GM23248 (cell line): Measurements from ENCODE around the gene CEP192.

ENCODE experiments used
- EZH2 ChIP-seq: fragments of 200-600 bp; sonication (generic); IDR thresholded peaks from 2 replicates; pipeline ENCODE4 v1.6.1; 2018; ENCODE audit warnings: antibody characterized with exemption, mild to moderate bottlenecking; ENCODE audit not compliant: insufficient read depth, poor library complexity, severe bottlenecking
- EZH2phosphoT487 ChIP-seq: fragments of 200-600 bp; sonication (generic); IDR thresholded peaks from 2 replicates; pipeline ENCODE4 v1.6.1; 2018; ENCODE audit warnings: antibody characterized with exemption, moderate library complexity, mild to moderate bottlenecking, low read depth; ENCODE audit not compliant: insufficient read depth

DNA sequence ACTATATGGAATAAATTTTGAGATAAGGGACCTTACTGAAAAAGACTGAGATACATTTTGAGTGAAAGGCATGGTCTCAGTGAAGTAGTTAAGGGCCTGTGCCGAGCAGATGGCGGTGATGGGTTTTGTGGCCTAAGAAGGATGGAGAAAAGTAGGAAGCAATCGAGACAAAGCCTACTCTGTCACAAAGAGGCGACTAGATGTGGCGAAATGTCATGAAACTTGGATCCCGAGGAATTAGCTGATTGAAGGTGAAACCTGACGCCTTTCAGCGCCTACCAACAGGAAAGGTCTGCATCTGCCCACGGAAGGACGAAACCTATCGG lies 558 bp upstream of the CEP192 start:
- TF ChIP-seq EZH2 (no peak), EZH2phosphoT487 (no peak)
